Upper lobe of left lung (tissue), 6 donors: ENCODE results near the gene TMEM121B. TPM values are rescaled to one million over a fixed set of nuclear protein-coding genes. Genes with fewer than 3 reads are reported as not detected.

Source experiments
- ATAC-seq, 2 donors: fragments of 200-7000 bp; cut with Tn5 transposase; one replicate each; pipeline ENCODE4 v1.9.1; 2022; ENCODE audit warnings: mild to moderate bottlenecking in 2 of 2, moderate library complexity in 2 of 2; ENCODE audit not compliant: low FRiP score in 2 of 2
- DNase-seq, 2 donors: peaks; one replicate each; pipeline ENCODE4 v3.0.0-alpha.2; 2019 to 2020
- H3K27ac ChIP-seq, 4 donors: fragments of 200-600 bp; sonication (generic); one replicate each; pipeline ENCODE4 v1.5.1; 2016 to 2019
- H3K27me3 ChIP-seq, 4 donors: fragments of 200-600 bp; sonication (generic); one replicate each; pipeline ENCODE4 v1.5.1; 2017 to 2019
- H3K36me3 ChIP-seq, 4 donors: fragments of 200-600 bp; sonication (generic); one replicate each; pipeline ENCODE4 v1.5.1; 2016 to 2019
- H3K4me1 ChIP-seq, 4 donors: fragments of 200-600 bp; sonication (generic); one replicate each; pipeline ENCODE4 v1.5.1; 2018 to 2019
- H3K4me3 ChIP-seq, 4 donors: fragments of 200-600 bp; sonication (generic); one replicate each; pipeline ENCODE4 v1.5.1; 2017 to 2019; ENCODE audit warnings: mild to moderate bottlenecking in 2 of 4, moderate library complexity in 1 of 4
- H3K9me3 ChIP-seq, 4 donors: fragments of 200-600 bp; sonication (generic); one replicate each; pipeline ENCODE4 v1.5.1; 2018 to 2019
- CTCF ChIP-seq, 6 experiments: fragments of 450-650 bp in 4 of 6; fragments of 200-600 bp in 2 of 6; sonication (generic) in 2 of 6; IDR thresholded peaks; one replicate each; pipeline ENCODE4 v1.5.1; 2016 to 2019; ENCODE audit warnings: antibody characterized with exemption in 6 of 6
- EP300 ChIP-seq, 4 donors: sonication (generic); formaldehyde crosslinking; IDR thresholded peaks; one replicate each; pipeline ENCODE4 v1.5.1; 2017; ENCODE audit warnings: antibody characterized with exemption in 4 of 4, control low read depth in 2 of 4
- POLR2A ChIP-seq, 4 donors: fragments of 450-650 bp; IDR thresholded peaks; one replicate each; pipeline ENCODE4 v1.5.1; 2016 to 2017; ENCODE audit warnings: antibody characterized with exemption in 4 of 4, mild to moderate bottlenecking in 2 of 4
- POLR2AphosphoS5 ChIP-seq, 2 donors: sonication (generic); formaldehyde crosslinking; IDR thresholded peaks; one replicate each; pipeline ENCODE4 v1.5.1; 2017; ENCODE audit warnings: antibody characterized with exemption in 2 of 2
- WGBS, 2 donors: methylation state at CpG; one replicate each; pipeline ENCODE4 v1.1.5; 2017 to 2018; 5-methylcytosine and 5-hydroxymethylcytosine counted together
- total RNA-seq, 6 donors: library from RNA; depleted of rRNA in 4 of 6; stranded (reverse); fragments of >200 nt in 4 of 6; gene quantifications; one replicate each; pipeline versions ENCODE4 v1.1.0 to v1.2.1, GENCODE V29; 2016 to 2021
- donor health status: DM: no; HTN: no; CAD: no; lungs with moderate emphysema.
- donor health status: DM: no; HTN: yes; CAD: no; lungs with severe emphysema.

Gene TMEM121B
- total RNA-seq, 6 donors from 2014 or later = 0.10 to 2.0 (median 1.1) TPM; not detected in 1

GRCh38 chr22:17119481-17120202, 1.5 kb downstream of the TMEM121B start:
- no peak for ATAC-seq
- TF ChIP-seq CTCF (IDR thresholded peaks at IDR 0.05) (peak in 3 of 6 experiments; percentile 21 to 31 (median 29)), POLR2A (IDR thresholded peaks at IDR 0.05) (no peak)
- Histone ChIP-seq H3K27ac (no peak overlapping the region), H3K36me3 (no peaks in the 10 kb centered on the region), H3K4me1 (peaks cover 24 to 50% (median 42%) of the 10 kb centered on the region in 4 donors), H3K27me3 (peaks cover 0 to 24% (median 11%) of the 10 kb centered on the region in 4 donors), H3K9me3 (no peaks in the 10 kb centered on the region), H3K4me3 (peak overlapping the region in 2 of 4 donors; percentile 49 to 78)
- 48 to 61% methylated on average over 22 to 33 of the region's 63 CpGs for WGBS, 2 donors
- DNase-seq = peak in 1 of 2 donors; percentile 87

- WGBS, 2 donors = 48 to 78% methylated on average over 4 of the region's 4 CpGs
- Histone ChIP-seq H3K36me3 (no peaks in the 10 kb centered on the region), H3K27ac (peak overlapping the region in 1 of 4 donors; percentile 77), H3K4me1 (peaks cover 24 to 50% (median 42%) of the 10 kb centered on the region in 4 donors), H3K9me3 (no peaks in the 10 kb centered on the region), H3K4me3 (no peak overlapping the region), H3K27me3 (peaks cover 0 to 24% (median 11%) of the 10 kb centered on the region in 4 donors)
- no peak for ATAC-seq
- no peak for DNase-seq
- TF ChIP-seq POLR2AphosphoS5 (IDR thresholded peaks at IDR 0.05) = no peak
Observed at GRCh38 chr22:17118342-17118741, 2.8 kb downstream of the TMEM121B start.

- ATAC-seq (no peak), DNase-seq (no peak)
- H3K27ac ChIP-seq = peak overlapping the region in 1 of 4 donors; percentile 77
- H3K36me3 ChIP-seq = no peaks in the 10 kb centered on the region
- TF ChIP-seq EP300 (IDR thresholded peaks at IDR 0.05) (no peak), POLR2A (IDR thresholded peaks at IDR 0.05) (no peak), CTCF (IDR thresholded peaks at IDR 0.05) (no peak), POLR2AphosphoS5 (IDR thresholded peaks at IDR 0.05) (no peak)
- H3K4me3 ChIP-seq = no peak overlapping the region
- 26 to 27% methylated on average over 4 of the region's 4 CpGs for WGBS, 2 donors
- H3K9me3 ChIP-seq = no peaks in the 10 kb centered on the region
- peaks cover 0 to 24% (median 11%) of the 10 kb centered on the region in 4 donors for H3K27me3 ChIP-seq
- H3K4me1 ChIP-seq = peaks cover 24 to 50% (median 42%) of the 10 kb centered on the region in 4 donors
Observed at GRCh38 chr22:17117890-17118289, 3.3 kb downstream of the TMEM121B start.

GRCh38 chr22:17117400-17117799, 3.8 kb downstream of the TMEM121B start:
- Histone ChIP-seq H3K4me3 (no peak overlapping the region), H3K4me1 (peaks cover 24 to 50% (median 42%) of the 10 kb centered on the region in 4 donors), H3K27ac (peak overlapping the region in 2 of 4 donors; percentile 33 to 77), H3K36me3 (no peaks in the 10 kb centered on the region), H3K9me3 (no peaks in the 10 kb centered on the region), H3K27me3 (peaks cover 0 to 24% (median 11%) of the 10 kb centered on the region in 4 donors)
- ATAC-seq = peak in 1 of 2 donors; percentile 35
- DNase-seq = no peak
- TF ChIP-seq CTCF (IDR thresholded peaks at IDR 0.05) = no peak
- no peak for TF ChIP-seq POLR2AphosphoS5 (IDR thresholded peaks at IDR 0.05)
- TF ChIP-seq POLR2A (IDR thresholded peaks at IDR 0.05) = no peak
- no peak for TF ChIP-seq EP300 (IDR thresholded peaks at IDR 0.05)
- WGBS, 2 donors = 36 to 60% methylated on average over 1 to 3 of the region's 3 CpGs

GRCh38 chr22:17116572-17117330, 4.4 kb downstream of the TMEM121B start:
- Histone ChIP-seq H3K27me3 (peaks cover 0 to 22% (median 10%) of the 10 kb centered on the region in 4 donors), H3K9me3 (no peaks in the 10 kb centered on the region), H3K36me3 (no peaks in the 10 kb centered on the region), H3K27ac (peak overlapping the region in 2 of 4 donors; percentile 33 to 77), H3K4me3 (no peak overlapping the region), H3K4me1 (peaks cover 22 to 49% (median 40%) of the 10 kb centered on the region in 4 donors)
- no peak for DNase-seq
- 51 to 55% methylated on average over 6 of the region's 6 CpGs for WGBS, 2 donors
- TF ChIP-seq POLR2AphosphoS5 (IDR thresholded peaks at IDR 0.05) (no peak), POLR2A (IDR thresholded peaks at IDR 0.05) (no peak), CTCF (IDR thresholded peaks at IDR 0.05) (no peak), EP300 (IDR thresholded peaks at IDR 0.05) (no peak)
- ATAC-seq = no peak
